DOHH2 (cell line): ENCODE measurements around the gene S100Z.

Experiments
- CTCF ChIP-seq: fragments of 200-600 bp; sonication (generic); IDR thresholded peaks from one replicate; pipeline ENCODE4 v1.5.1; 2014; ENCODE audit warnings: antibody characterized with exemption, mild to moderate bottlenecking, low read depth, low read length; ENCODE audit not compliant: poor library complexity, severe bottlenecking
- EZH2phosphoT487 ChIP-seq: fragments of 200-600 bp; sonication (generic); IDR thresholded peaks from 2 replicates; pipeline ENCODE4 v1.6.1; 2017; ENCODE audit warnings: borderline replicate concordance, mild to moderate bottlenecking, antibody characterized with exemption, low read length, moderate library complexity, mixed read lengths

GRCh38 chr5:76947082-76947503 is 97.3 kb downstream of the S100Z start:
- no peak for TF ChIP-seq CTCF
- no peak for TF ChIP-seq EZH2phosphoT487
